GM21737 (cell line): ENCODE data around the gene HOXB7.

Experiments used
- ATAC-seq: cut with Tn5 transposase; IDR thresholded peaks from one replicate; pipeline ENCODE4 v1.9.1; 2021; ENCODE audit warnings: mild to moderate bottlenecking, moderate library complexity; ENCODE audit not compliant: unreplicated experiment

HOXB7 gene

GRCh38 chr17:48568499-48569239 lies 42.1 kb downstream of the HOXB7 start:
- no peak for ATAC-seq

- ATAC-seq, result no peak
Measured at GRCh38 chr17:48567646-48568354, 43.0 kb downstream of the HOXB7 start.

DNA sequence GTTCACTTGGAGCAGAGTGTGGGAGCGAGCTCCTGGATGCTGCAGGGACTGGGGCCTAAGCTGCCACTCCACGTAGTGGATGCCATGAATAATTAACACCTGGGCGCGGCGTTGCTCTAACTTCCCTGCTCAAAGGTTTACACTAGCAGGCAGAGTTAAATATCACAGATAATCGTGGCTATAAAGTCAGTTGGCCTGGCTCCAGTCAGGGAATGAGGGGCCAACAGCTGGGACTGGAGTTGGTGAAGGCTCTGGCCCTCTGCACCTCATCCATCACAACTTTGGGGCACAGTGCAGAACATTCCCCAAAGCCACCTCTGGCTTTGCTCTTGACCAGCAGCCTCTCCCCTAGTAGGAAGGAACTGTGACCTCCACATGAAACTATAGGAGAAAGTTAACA lies 43.6 kb downstream of the HOXB7 start:
- ATAC-seq, result no peak

GRCh38 chr17:48566717-48567116 lies 44.1 kb downstream of the HOXB7 start:
- ATAC-seq, result no peak

DNA sequence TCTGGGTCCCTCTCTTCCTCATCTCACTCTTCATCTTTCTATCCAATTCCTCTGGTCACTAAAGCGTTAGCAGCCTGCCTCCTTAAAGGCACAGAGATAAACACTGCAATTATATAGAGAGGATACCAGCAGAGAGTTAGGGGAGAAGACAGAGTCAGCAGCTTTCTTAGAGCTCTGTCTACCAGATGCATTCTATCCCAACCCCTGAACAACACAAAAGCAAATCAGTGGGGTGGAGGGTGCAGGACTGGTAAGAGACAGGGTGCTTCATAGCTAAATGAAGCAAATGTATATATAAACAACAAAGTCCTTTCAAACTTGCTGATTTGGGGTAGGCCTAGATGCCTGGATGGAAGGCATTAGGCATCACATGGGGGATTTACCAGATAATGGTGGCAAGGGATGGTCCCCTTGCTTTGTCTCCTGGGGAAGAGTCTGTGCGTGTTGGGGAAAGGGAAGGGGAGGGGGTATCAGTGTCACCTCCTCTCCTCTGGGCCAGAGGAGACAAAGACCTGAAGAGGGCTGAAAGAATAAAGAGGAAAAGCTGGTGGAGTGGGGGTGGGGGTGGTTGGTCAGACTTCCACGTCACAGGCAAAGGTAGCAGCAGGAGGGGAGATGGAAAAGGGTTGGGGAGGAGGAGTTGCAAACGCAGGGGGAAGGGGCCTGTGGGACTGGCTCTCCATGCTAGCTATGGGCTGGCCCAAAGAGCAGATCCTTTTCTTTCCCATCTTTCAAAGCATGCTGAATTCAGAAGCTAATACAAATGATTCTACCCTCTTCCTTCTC lies 44.7 kb downstream of the HOXB7 start:
- no peak for ATAC-seq

DNA sequence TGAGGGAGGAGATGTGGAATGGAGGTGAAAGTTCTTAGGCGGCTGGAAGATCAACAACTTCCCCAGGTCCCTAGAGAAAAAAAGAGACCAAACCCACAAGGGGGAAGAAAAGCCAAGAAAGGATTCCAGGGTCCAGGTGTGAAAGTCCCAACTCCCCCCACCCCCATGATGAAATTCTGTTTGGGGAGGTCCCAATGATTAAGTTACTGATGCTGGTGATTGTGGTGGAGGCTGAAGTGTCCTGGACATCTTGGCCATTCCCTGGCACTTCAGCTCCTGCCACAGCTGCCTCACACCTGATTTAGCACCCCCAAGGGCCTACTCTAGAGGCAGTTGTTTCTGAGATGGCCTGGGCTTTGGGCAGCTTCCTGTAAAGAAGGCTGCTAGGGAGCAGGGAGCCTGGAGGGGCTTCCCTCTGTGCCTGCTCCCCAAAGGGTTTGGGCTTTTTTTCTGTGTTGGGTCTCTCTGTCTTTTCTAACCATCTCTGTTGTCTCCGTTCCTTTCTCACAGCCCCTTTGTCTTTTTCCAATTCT lies 45.7 kb downstream of the HOXB7 start:
- ATAC-seq, result no peak

DNA sequence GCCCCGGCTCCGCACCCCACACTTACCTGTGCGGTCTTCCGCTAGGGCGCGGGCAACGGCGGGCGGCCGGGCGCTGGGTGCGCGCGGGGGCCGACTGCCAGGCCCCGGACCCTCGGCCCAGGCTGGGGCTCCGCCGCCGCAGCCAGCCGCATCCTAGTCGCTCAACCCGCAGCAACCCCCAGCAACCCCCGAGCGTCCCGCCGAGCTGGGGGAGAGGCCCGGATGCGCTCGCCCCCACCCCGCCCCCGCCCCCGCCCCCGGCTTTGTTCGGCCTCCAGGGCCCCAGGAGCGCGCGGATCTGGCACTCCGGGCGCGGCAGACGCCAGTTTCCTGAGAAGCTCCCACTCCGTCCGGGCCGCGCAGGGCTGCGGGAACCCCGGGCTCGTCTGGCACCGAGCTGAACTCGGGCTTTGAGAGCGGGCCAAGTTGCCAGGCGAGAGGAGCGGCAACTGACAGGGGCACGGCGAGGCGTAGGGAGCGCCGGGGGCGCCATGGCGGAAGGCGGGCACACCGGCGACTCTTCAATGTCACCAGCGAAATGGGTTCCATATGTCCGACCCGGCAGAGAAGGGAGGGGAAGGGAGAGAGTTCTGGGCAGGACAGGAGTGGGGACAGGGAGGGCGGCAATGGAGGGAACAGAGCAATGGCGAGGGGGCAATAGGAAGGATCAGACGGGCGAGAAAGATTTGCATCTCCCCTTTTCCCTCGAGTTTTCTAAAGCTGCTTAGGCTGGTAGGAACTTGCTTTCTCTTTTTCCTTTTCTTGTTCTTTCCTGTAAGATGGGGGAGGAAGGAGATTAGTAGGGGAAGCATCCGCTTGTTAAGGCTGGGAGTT lies 46.4 kb downstream of the HOXB7 start:
- no peak for ATAC-seq

- no peak for ATAC-seq
Measured at GRCh38 chr17:48563867-48564187, 47.0 kb downstream of the HOXB7 start.

DNA sequence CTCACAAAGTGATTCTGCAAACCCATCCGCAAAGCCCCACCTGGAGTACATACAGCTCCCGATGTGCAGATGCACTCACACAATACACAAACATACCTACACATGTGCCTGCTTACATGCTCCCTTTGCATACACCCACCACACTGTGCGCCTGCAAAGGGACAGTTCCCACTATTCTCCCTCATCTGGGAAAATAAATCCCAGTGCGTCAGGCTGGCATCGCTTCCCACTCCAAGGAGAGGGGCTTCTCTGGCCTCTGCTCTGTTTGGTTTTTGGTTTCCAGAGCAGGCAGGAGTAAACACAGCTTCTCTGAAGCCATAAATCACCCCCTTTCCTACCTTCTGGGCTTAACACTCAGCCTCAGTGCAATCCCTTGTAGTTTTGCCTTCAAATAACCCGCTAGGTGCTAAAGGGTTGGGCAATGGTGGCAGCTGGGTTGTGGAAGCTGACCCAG lies 47.4 kb downstream of the HOXB7 start:
- no peak for ATAC-seq

DNA sequence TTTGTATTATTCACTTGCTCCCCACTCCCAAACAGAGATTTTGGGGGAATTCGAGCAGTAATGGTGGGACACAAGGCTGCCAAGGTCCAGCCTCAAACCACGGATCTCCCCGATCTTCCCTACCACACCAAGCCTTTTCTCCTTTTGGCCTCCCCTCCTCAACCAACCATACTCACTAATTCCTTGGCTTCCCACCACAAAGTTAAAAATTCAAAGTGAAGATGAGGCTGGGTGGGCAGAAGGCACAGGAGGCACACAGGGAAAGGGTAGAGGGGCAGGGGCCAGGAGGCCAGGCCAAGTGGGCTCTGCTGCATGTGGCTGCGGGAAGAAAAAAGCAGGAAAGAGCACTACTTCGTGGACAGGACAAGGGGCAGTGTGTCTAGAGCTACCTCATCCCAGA lies 47.9 kb downstream of the HOXB7 start:
- ATAC-seq, result no peak

GRCh38 chr17:48561884-48562810 lies 48.7 kb downstream of the HOXB7 start:
- ATAC-seq, result peak; percentile 54

- no peak for ATAC-seq
Measured at GRCh38 chr17:48559840-48560817, 50.7 kb downstream of the HOXB7 start.

- ATAC-seq, result no peak
Measured at GRCh38 chr17:48559122-48559839, 51.5 kb downstream of the HOXB7 start.

- no peak for ATAC-seq
Measured at GRCh38 chr17:48558831-48559121, 52.0 kb downstream of the HOXB7 start.

- no peak for ATAC-seq
Measured at GRCh38 chr17:48558057-48558830, 52.6 kb downstream of the HOXB7 start.
